SJCRH30 (cell line): ENCODE measurements around the gene PIP4K2A. TPM values are rescaled to one million over a fixed set of nuclear protein-coding genes. Genes with fewer than 3 reads are reported as not detected.
A peak's percentile ranks its signal among the peaks of the same experiment; 100 is the strongest.

Experiments
- DNase-seq, 2 experiments: peaks; one replicate each; pipeline ENCODE4 v3.0.0-alpha.2; 2015 to 2020
- H3K27ac ChIP-seq: fragments of 250-450 bp; sonication (Bioruptor Pico); 2 replicates; pipeline ENCODE4 v1.5.1; 2020; ENCODE audit warnings: mild to moderate bottlenecking, moderate library complexity
- H3K27me3 ChIP-seq: fragments of 250-450 bp; sonication (Bioruptor Pico); 2 replicates; pipeline ENCODE4 v1.5.1; 2020; ENCODE audit warnings: mild to moderate bottlenecking, moderate library complexity
- H3K36me3 ChIP-seq: fragments of 250-450 bp; sonication (Bioruptor Pico); 2 replicates; pipeline ENCODE4 v1.5.1; 2020; ENCODE audit warnings: mild to moderate bottlenecking, moderate library complexity
- H3K4me1 ChIP-seq: fragments of 250-450 bp; sonication (Bioruptor Pico); 2 replicates; pipeline ENCODE4 v1.5.1; 2020; ENCODE audit warnings: mild to moderate bottlenecking, moderate library complexity
- H3K4me3 ChIP-seq: fragments of 250-450 bp; sonication (Bioruptor Pico); 2 replicates; pipeline ENCODE4 v1.5.1; 2020; ENCODE audit warnings: mild to moderate bottlenecking, moderate library complexity
- H3K9me3 ChIP-seq: fragments of 250-450 bp; sonication (Bioruptor Pico); replicated peaks from 2 replicates; pipeline ENCODE4 v1.5.1; 2020; ENCODE audit warnings: mild to moderate bottlenecking, moderate library complexity
- total RNA-seq: library from RNA; depleted of rRNA; stranded (reverse); fragments of >200 nt; shearing (Covaris generic); gene quantifications from 2 replicates; pipeline ENCODE4 v1.2.3, GENCODE V29; 2014

The PIP4K2A gene
- total RNA-seq, 1 experiment from 2014 or later = 27.9 TPM

- H3K9me3 ChIP-seq = no peaks in the 10 kb centered on the region
- no peaks in the 10 kb centered on the region for H3K27me3 ChIP-seq
- no peaks in the 10 kb centered on the region for H3K36me3 ChIP-seq
- peaks cover 26% of the 10 kb centered on the region for H3K4me1 ChIP-seq
- peak overlapping the region; percentile 71 for H3K27ac ChIP-seq
- DNase-seq = peak in 1 of 2 experiments; percentile 68
- H3K4me3 ChIP-seq = peak overlapping the region; percentile 16; the same call in 1 of the 2 replicates
Observed at GRCh38 chr10:22673785-22674572, 40.4 kb downstream of the PIP4K2A start.

DNA sequence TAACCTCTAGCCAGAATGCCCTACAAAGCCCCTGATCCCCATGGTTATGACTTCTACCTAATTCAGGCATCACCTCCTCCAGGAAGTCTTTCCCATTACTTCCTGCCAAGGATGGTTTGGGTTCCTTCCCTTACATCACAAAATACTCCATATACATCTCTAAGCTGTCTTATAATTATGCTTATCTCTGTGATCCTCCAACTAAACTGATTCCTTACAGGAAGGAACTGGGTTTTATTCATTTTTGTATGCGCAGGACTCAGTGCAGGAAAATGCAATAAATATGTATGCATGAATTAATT is 41.3 kb downstream of the PIP4K2A start:
- Histone ChIP-seq H3K27me3 (no peaks in the 10 kb centered on the region), H3K4me1 (peaks cover 26% of the 10 kb centered on the region), H3K27ac (no peak overlapping the region), H3K9me3 (no peaks in the 10 kb centered on the region), H3K36me3 (no peaks in the 10 kb centered on the region), H3K4me3 (no peak overlapping the region)
- no peak for DNase-seq

- no peaks in the 10 kb centered on the region for H3K27me3 ChIP-seq
- H3K36me3 ChIP-seq = no peaks in the 10 kb centered on the region
- H3K27ac ChIP-seq = no peak overlapping the region
- H3K4me1 ChIP-seq = peaks cover 26% of the 10 kb centered on the region
- no peak for DNase-seq
- H3K4me3 ChIP-seq = no peak overlapping the region
- H3K9me3 ChIP-seq = no peaks in the 10 kb centered on the region
Observed at GRCh38 chr10:22672319-22673090, 41.9 kb downstream of the PIP4K2A start.

- Histone ChIP-seq H3K36me3 (no peaks in the 10 kb centered on the region), H3K4me3 (no peak overlapping the region), H3K4me1 (peaks cover 26% of the 10 kb centered on the region), H3K27me3 (no peaks in the 10 kb centered on the region), H3K27ac (no peak overlapping the region), H3K9me3 (no peaks in the 10 kb centered on the region)
- DNase-seq = no peak
Observed at GRCh38 chr10:22670788-22671187, 43.6 kb downstream of the PIP4K2A start.

- Histone ChIP-seq H3K36me3 (no peaks in the 10 kb centered on the region), H3K27ac (no peak overlapping the region), H3K4me3 (no peak overlapping the region), H3K27me3 (no peaks in the 10 kb centered on the region), H3K4me1 (peaks cover 22% of the 10 kb centered on the region), H3K9me3 (no peaks in the 10 kb centered on the region)
- DNase-seq = no peak
Observed at GRCh38 chr10:22669163-22669711, 45.1 kb downstream of the PIP4K2A start.

DNA sequence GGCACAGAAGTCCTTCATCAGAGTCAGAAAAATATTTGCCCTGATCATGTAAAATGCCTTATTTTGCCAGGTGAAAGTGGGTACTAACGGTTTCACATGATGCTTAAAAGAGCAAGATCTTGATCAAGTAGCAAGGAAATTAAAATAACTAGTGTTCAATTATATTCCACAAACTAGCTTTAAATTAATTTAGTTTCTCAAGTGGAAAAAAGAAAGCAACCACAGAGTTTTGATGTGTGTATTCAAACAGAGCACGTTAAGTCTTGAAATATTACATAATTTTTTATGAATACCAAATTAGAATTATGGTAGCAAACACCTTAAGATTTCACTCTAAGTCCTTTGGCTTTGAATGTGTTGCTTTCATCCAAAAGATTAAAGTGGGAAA is 47.3 kb downstream of the PIP4K2A start:
- Histone ChIP-seq H3K27me3 (no peaks in the 10 kb centered on the region), H3K36me3 (no peaks in the 10 kb centered on the region), H3K4me3 (no peak overlapping the region), H3K27ac (no peak overlapping the region), H3K4me1 (peaks cover 5% of the 10 kb centered on the region; the same call in 1 of the 2 replicates), H3K9me3 (no peaks in the 10 kb centered on the region)
- no peak for DNase-seq

GRCh38 chr10:22666287-22667092 is 47.9 kb downstream of the PIP4K2A start:
- DNase-seq = no peak
- H3K27me3 ChIP-seq = no peaks in the 10 kb centered on the region
- H3K27ac ChIP-seq = no peak overlapping the region
- peaks cover 5% of the 10 kb centered on the region; the same call in 1 of the 2 replicates for H3K4me1 ChIP-seq
- no peak overlapping the region for H3K4me3 ChIP-seq
- H3K36me3 ChIP-seq = no peaks in the 10 kb centered on the region
- H3K9me3 ChIP-seq = no peaks in the 10 kb centered on the region

DNA sequence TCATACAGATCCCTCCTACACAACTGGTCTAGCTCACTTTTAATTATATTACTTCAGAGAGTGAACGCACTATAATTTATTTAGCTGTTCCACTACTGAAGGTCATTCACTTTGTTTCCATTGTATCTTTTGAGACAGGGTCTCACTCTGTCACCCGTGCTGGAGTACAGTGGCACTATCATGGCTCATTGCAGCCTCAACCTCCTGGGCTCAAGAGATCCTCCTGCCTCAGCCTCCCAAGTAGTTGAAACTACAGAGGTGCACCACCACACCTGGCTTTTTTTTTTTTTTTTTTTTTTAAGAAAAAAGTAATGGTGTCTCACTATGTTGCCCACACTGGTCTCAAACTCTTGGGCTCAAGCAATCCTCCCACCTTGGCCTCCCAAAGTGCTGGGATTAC is 49.0 kb downstream of the PIP4K2A start:
- Histone ChIP-seq H3K27me3 (no peaks in the 10 kb centered on the region), H3K4me1 (peaks cover 5% of the 10 kb centered on the region), H3K9me3 (no peaks in the 10 kb centered on the region), H3K4me3 (no peak overlapping the region), H3K36me3 (no peaks in the 10 kb centered on the region), H3K27ac (no peak overlapping the region)
- no peak for DNase-seq

- Histone ChIP-seq H3K9me3 (no peaks in the 10 kb centered on the region), H3K4me1 (peaks cover 5% of the 10 kb centered on the region), H3K4me3 (no peak overlapping the region), H3K27me3 (no peaks in the 10 kb centered on the region), H3K27ac (no peak overlapping the region), H3K36me3 (no peaks in the 10 kb centered on the region)
- no peak for DNase-seq
Observed at GRCh38 chr10:22662733-22663330, 51.5 kb downstream of the PIP4K2A start.

DNA sequence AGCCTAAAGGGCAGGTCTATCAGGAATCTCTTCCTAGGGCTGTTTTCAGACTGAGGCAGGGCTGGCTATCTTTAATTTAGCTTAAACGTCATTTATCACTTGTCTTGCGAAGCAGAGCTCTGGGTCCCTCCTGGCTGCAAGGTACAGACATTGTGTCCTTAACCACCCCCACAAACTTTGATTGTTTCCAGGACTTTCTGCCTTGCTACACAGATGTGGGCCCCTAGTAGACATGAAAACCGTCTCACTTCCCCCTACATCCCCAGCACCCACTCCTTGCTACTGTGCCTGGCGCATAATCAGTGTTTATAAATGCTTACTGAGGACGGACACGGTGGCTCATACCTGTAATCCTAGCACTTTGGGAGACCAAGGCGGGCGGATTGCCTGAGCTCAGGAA is 54.5 kb downstream of the PIP4K2A start:
- DNase-seq = no peak
- H3K27me3 ChIP-seq = no peaks in the 10 kb centered on the region
- H3K36me3 ChIP-seq = no peaks in the 10 kb centered on the region
- no peaks in the 10 kb centered on the region for H3K9me3 ChIP-seq
- H3K4me1 ChIP-seq = peaks cover 5% of the 10 kb centered on the region
- H3K27ac ChIP-seq = no peak overlapping the region
- no peak overlapping the region for H3K4me3 ChIP-seq

- no peak for DNase-seq
- no peak overlapping the region for H3K4me3 ChIP-seq
- no peaks in the 10 kb centered on the region; the same call in 1 of the 2 replicates for H3K4me1 ChIP-seq
- H3K36me3 ChIP-seq = no peaks in the 10 kb centered on the region
- H3K27ac ChIP-seq = no peak overlapping the region
- no peaks in the 10 kb centered on the region for H3K27me3 ChIP-seq
- no peaks in the 10 kb centered on the region for H3K9me3 ChIP-seq
Observed at GRCh38 chr10:22658745-22659410, 55.5 kb downstream of the PIP4K2A start.

DNA sequence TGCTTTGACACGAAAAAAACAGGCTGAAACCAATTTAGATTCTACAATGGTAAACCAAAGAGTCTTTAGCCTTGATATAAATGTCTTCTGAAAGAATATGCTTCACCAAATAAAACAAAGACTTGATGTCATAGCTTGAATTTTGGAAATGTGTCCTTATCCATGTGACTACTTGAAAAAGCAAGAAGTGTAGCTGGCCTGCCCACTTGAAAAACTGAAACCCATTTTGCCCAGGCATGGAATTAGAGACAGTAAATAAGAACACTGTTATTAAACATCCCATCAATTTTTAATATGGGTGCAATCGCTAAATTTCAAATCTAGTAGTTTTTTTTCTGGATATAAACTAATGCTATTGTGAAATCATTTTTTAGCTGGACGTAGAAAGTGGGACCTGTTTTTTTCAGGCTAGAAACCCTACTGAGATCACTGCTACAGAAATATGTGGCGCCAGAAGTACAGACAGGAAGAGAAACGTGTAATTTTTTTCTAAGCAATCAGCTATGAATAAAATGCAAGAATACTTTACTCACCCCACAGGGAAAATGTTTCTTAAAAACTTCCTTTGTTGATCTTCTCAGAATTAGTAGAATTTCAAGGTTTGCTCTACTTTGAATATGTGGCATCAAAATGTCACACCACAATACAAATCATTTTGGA is 56.7 kb downstream of the PIP4K2A start:
- H3K27ac ChIP-seq = no peak overlapping the region
- H3K27me3 ChIP-seq = no peaks in the 10 kb centered on the region
- H3K4me1 ChIP-seq = no peaks in the 10 kb centered on the region; the same call in 1 of the 2 replicates
- no peak overlapping the region for H3K4me3 ChIP-seq
- DNase-seq = no peak
- no peaks in the 10 kb centered on the region for H3K9me3 ChIP-seq
- no peaks in the 10 kb centered on the region for H3K36me3 ChIP-seq

DNA sequence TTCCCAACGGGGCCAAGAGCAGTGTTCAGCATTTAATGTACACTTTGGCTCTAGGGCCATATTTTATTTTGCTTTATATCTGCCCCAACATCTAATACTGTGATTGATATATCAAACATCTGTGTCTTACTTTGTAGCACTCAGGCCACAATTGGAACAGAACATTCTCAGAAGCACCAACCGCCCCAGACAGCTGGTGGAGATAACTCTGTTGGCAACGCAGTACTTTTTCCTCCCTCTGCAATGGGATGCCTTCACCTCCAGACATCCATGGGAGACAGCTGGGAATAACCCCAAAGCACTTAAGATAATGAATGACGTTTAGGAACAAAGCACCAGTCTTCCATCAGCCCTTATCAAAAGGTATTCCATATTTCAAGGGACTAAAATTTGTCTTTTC is 57.4 kb downstream of the PIP4K2A start:
- H3K4me3 ChIP-seq = no peak overlapping the region
- H3K27me3 ChIP-seq = no peaks in the 10 kb centered on the region
- peak in 1 of 2 experiments; percentile 12 for DNase-seq
- no peaks in the 10 kb centered on the region for H3K9me3 ChIP-seq
- no peaks in the 10 kb centered on the region for H3K36me3 ChIP-seq
- no peak overlapping the region for H3K27ac ChIP-seq
- no peaks in the 10 kb centered on the region; the same call in 1 of the 2 replicates for H3K4me1 ChIP-seq
